IMR-90 (cell line): ENCODE results near the gene PSD. TPM values are rescaled to one million over a fixed set of nuclear protein-coding genes. Genes with fewer than 3 reads are reported as not detected.

Experiments
- ATAC-seq: fragments of 200-7000 bp; cut with Tn5 transposase; 2 replicates; pipeline ENCODE4 v1.9.1; 2020; ENCODE audit warnings: low read depth, mild to moderate bottlenecking, moderate library complexity
- BruUV-seq: library from RNA; stranded (reverse); fragments of 400-500 nt; replicated peaks from 2 replicates; lab custom pipeline; 2021; lab: Mats Ljungman, UMichigan
- CTCF ChIA-PET: fragments of 300-600 bp; formaldehyde crosslinking; extraction: SDS; loops from one replicate; lab custom pipeline; 2021; ENCODE audit warnings: antibody characterized with exemption; lab: Yijun Ruan, JAX
- POLR2A ChIA-PET: fragments of 300-600 bp; sonication (Branson Sonifier 250); formaldehyde crosslinking; loops from one replicate; lab custom pipeline; 2022; ENCODE audit warnings: antibody characterized with exemption; ENCODE audit not compliant: unreplicated experiment; lab: Charles Lee
- DNase-seq: peaks from one replicate; pipeline ENCODE4 v3.0.0; 2013
- H2AFZ ChIP-seq: replicated peaks from 2 replicates; pipeline ENCODE3; 2013; ENCODE audit warnings: low read length, mild to moderate bottlenecking; ENCODE audit not compliant: poor library complexity
- H2AK5ac ChIP-seq: 2 replicates; pipeline ENCODE4 v1.6.1; 2013; ENCODE audit warnings: low read depth, low read length, inconsistent platforms
- H2AK9ac ChIP-seq: replicated peaks from 2 replicates; pipeline ENCODE3; 2013; ENCODE audit warnings: mild to moderate bottlenecking, low read depth, low read length, moderate library complexity; ENCODE audit not compliant: poor library complexity
- H2BK120ac ChIP-seq: 2 replicates; pipeline ENCODE4 v1.6.1; 2013; ENCODE audit warnings: low read depth, low read length, inconsistent platforms
- H2BK15ac ChIP-seq: 3 replicates; pipeline ENCODE4 v1.6.1; 2013; ENCODE audit warnings: low read depth, low read length, inconsistent platforms
- H2BK20ac ChIP-seq: 2 replicates; pipeline ENCODE4 v1.6.1; 2013; ENCODE audit warnings: low read depth, mild to moderate bottlenecking, inconsistent platforms, low read length, moderate library complexity
- H2BK5ac ChIP-seq: 2 replicates; pipeline ENCODE4 v1.6.1; 2013; ENCODE audit warnings: mild to moderate bottlenecking, low read depth, low read length, inconsistent platforms; ENCODE audit not compliant: poor library complexity, severe bottlenecking
- H3K14ac ChIP-seq: replicated peaks from 2 replicates; pipeline ENCODE4 v1.6.1; 2013; ENCODE audit warnings: low read depth, low read length, inconsistent platforms
- H3K18ac ChIP-seq: 2 replicates; pipeline ENCODE4 v1.6.1; 2013; ENCODE audit warnings: low read depth, low read length, control low read depth
- H3K23ac ChIP-seq: 2 replicates; pipeline ENCODE4 v1.6.1; 2013; ENCODE audit warnings: low read depth, low read length, inconsistent platforms
- H3K27ac ChIP-seq: 2 replicates; pipeline ENCODE4 v1.5.1; 2013; ENCODE audit warnings: mild to moderate bottlenecking, control low read depth, low read length; ENCODE audit not compliant: insufficient read depth
- H3K27me3 ChIP-seq: 2 replicates; pipeline ENCODE4 v1.6.1; 2013; ENCODE audit warnings: low read length; ENCODE audit not compliant: control insufficient read depth, insufficient read depth
- H3K36me3 ChIP-seq: 2 replicates; pipeline ENCODE4 v1.6.1; 2013; ENCODE audit warnings: low read length, mixed read lengths; ENCODE audit not compliant: control insufficient read depth, insufficient read depth
- H3K4ac ChIP-seq: 2 replicates; pipeline ENCODE4 v1.6.1; 2013; ENCODE audit warnings: low read depth, low read length, inconsistent platforms
- H3K4me1 ChIP-seq: 2 replicates; pipeline ENCODE4 v1.6.1; 2013; ENCODE audit warnings: low read length, mixed read lengths; ENCODE audit not compliant: control insufficient read depth, insufficient read depth
- H3K4me2 ChIP-seq: 2 replicates; pipeline ENCODE4 v1.6.1; 2013; ENCODE audit warnings: low read depth, mild to moderate bottlenecking, control low read depth, low read length, moderate library complexity
- H3K4me3 ChIP-seq: 2 replicates; pipeline ENCODE4 v1.5.1; 2013; ENCODE audit warnings: low read depth, mild to moderate bottlenecking, control low read depth, low read length, moderate library complexity; ENCODE audit not compliant: insufficient read depth
- H3K56ac ChIP-seq: 2 replicates; pipeline ENCODE4 v1.6.1; 2013; ENCODE audit warnings: low read length, inconsistent platforms; ENCODE audit not compliant: insufficient read depth; ENCODE audit errors: extremely low read depth
- H3K79me1 ChIP-seq, 2 experiments: 2 replicates each; pipeline ENCODE4 v1.6.1; 2013; ENCODE audit warnings: low read length in 2 of 2, inconsistent platforms in 1 of 2, low read depth in 1 of 2
- H3K9ac ChIP-seq: 2 replicates; pipeline ENCODE4 v1.6.1; 2013; ENCODE audit warnings: low read depth, low read length, control low read depth
- H3K9me1 ChIP-seq: 2 replicates; pipeline ENCODE4 v1.6.1; 2013; ENCODE audit warnings: low read length, inconsistent platforms; ENCODE audit not compliant: insufficient read depth
- H3K9me3 ChIP-seq: 2 replicates; pipeline ENCODE4 v1.6.1; 2013; ENCODE audit warnings: low read length; ENCODE audit not compliant: control insufficient read depth, insufficient read depth
- H4K20me1 ChIP-seq: 2 replicates; pipeline ENCODE4 v1.6.1; 2013; ENCODE audit warnings: low read length, inconsistent platforms; ENCODE audit not compliant: insufficient read depth
- H4K5ac ChIP-seq: 2 replicates; pipeline ENCODE4 v1.6.1; 2013; ENCODE audit warnings: mild to moderate bottlenecking, low read depth, low read length, control low read depth
- H4K8ac ChIP-seq, 2 experiments: 2 replicates each; pipeline ENCODE4 v1.6.1; 2013; ENCODE audit warnings: low read depth in 2 of 2, low read length in 2 of 2, control low read depth in 1 of 2, inconsistent platforms in 1 of 2
- H4K91ac ChIP-seq: 2 replicates; pipeline ENCODE4 v1.6.1; 2013; ENCODE audit warnings: low read depth, low read length, inconsistent platforms; ENCODE audit not compliant: insufficient read depth
- BHLHE40 ChIP-seq: fragments of 150-350 bp; IDR thresholded peaks from 2 replicates; pipeline ENCODE4 v1.6.1; 2016; ENCODE audit warnings: mild to moderate bottlenecking, low read depth, low read length
- CEBPB ChIP-seq: IDR thresholded peaks from 2 replicates; pipeline ENCODE4 v1.6.1; 2012; ENCODE audit warnings: low read depth, low read length, improper control_type of control experiment
- CHD1 ChIP-seq: IDR thresholded peaks from 2 replicates; pipeline ENCODE4 v1.6.1; 2012; ENCODE audit warnings: low read depth, low read length, improper control_type of control experiment
- FOS ChIP-seq: fragments of 150-350 bp; IDR thresholded peaks from 2 replicates; pipeline ENCODE4 v1.6.1; 2016; ENCODE audit warnings: low read depth, low read length
- MAFK ChIP-seq: IDR thresholded peaks from 2 replicates; pipeline ENCODE4 v1.6.1; 2012; ENCODE audit warnings: low read depth, low read length, improper control_type of control experiment
- MAZ ChIP-seq: IDR thresholded peaks from 2 replicates; pipeline ENCODE4 v1.6.1; 2012; ENCODE audit warnings: low read depth, mild to moderate bottlenecking, low read length, improper control_type of control experiment, moderate library complexity, borderline replicate concordance
- MXI1 ChIP-seq: IDR thresholded peaks from 2 replicates; pipeline ENCODE4 v1.6.1; 2012; ENCODE audit warnings: low read depth, mild to moderate bottlenecking, low read length, moderate library complexity, borderline replicate concordance
- NFE2L2 ChIP-seq: fragments of 150-350 bp; IDR thresholded peaks from 2 replicates; pipeline ENCODE4 v1.6.1; 2016; ENCODE audit warnings: low read depth, mild to moderate bottlenecking, low read length
- POLR2A ChIP-seq: IDR thresholded peaks from 2 replicates; pipeline ENCODE4 v1.6.1; 2012; ENCODE audit warnings: mild to moderate bottlenecking, low read depth, low read length
- RAD21 ChIP-seq: IDR thresholded peaks from 2 replicates; pipeline ENCODE4 v1.6.1; 2012; ENCODE audit warnings: low read length, improper control_type of control experiment
- RCOR1 ChIP-seq: IDR thresholded peaks from 2 replicates; pipeline ENCODE4 v1.6.1; 2012; ENCODE audit warnings: mild to moderate bottlenecking, low read length, improper control_type of control experiment; ENCODE audit not compliant: insufficient replicate concordance
- RFX5 ChIP-seq: IDR thresholded peaks from 2 replicates; pipeline ENCODE4 v1.8.0; 2012; ENCODE audit warnings: low read depth, mild to moderate bottlenecking, low read length, moderate library complexity
- SMC3 ChIP-seq: fragments of 150-350 bp; IDR thresholded peaks from 2 replicates; pipeline ENCODE4 v1.6.1; 2016; ENCODE audit warnings: low read depth, mild to moderate bottlenecking, antibody characterized with exemption, low read length, moderate library complexity
- WGBS, 2 experiments: methylation state at CpG; one replicate each; pipeline versions ENCODE4 v1.1.5 to v1.1.7; 2013; ENCODE audit warnings: missing lambda C conversion rate in 2 of 2; ENCODE audit not compliant: insufficient read length in 1 of 2; ENCODE audit errors: extremely low coverage in 2 of 2; 5-methylcytosine and 5-hydroxymethylcytosine counted together
- dilution Hi-C: fragments of 300-500 bp; cut with HindIII; formaldehyde crosslinking; loops from one replicate; pipeline ENCODE4 v1.14.3; 2018; ENCODE audit warnings: low sequenced_read_pairs; ENCODE audit not compliant: unreplicated experiment
- in situ Hi-C: fragments of 300-500 bp; cut with MboI; formaldehyde crosslinking; loops from 3 replicates; pipeline ENCODE4 v1.14.3; 2019; ENCODE audit warnings: low sequenced_read_pairs, inconsistent platforms, mixed read lengths
- intact Hi-C: fragments of 100-400 bp; cut with micrococcal nuclease; formaldehyde crosslinking; loops from 2 replicates; pipeline ENCODE4 v1.10.0; 2022
- polyA plus RNA-seq, 3 experiments: library from polyadenylated mRNA; depleted of rRNA; stranded (reverse); fragments of >200 nt; gene quantifications; 2 replicates each; pipeline ENCODE4 v1.2.3, GENCODE V29; 2012; ENCODE audit warnings: low replicate concordance in 1 of 3
- total RNA-seq: library from RNA; depleted of rRNA; stranded (reverse); fragments of >200 nt; gene quantifications from 2 replicates; pipeline ENCODE4 v1.2.3, GENCODE V29; 2012
- TF ChIP-seq, protein P1 (sequence below): fragments of 150-350 bp; IDR thresholded peaks from 2 replicates; pipeline ENCODE4 v1.6.1; 2016; ENCODE audit warnings: low read depth, mild to moderate bottlenecking, low read length, moderate library complexity, borderline replicate concordance
- TF ChIP-seq, protein P2 (sequence below): fragments of 150-350 bp; IDR thresholded peaks from 2 replicates; pipeline ENCODE4 v1.6.1; 2017; ENCODE audit warnings: mild to moderate bottlenecking, antibody characterized with exemption, low read length, low read depth
- TF ChIP-seq, protein P3 (sequence below): conservative IDR thresholded peaks from 2 replicates; pipeline ENCODE4 v1.5.1; 2012; ENCODE audit warnings: mild to moderate bottlenecking, low read depth, low read length, improper control_type of control experiment

PSD gene
- total and polyA plus RNA-seq, 2 of the 4 experiments (the other 2 are of a cell fraction): 2.0 to 4.4 TPM

DNA sequence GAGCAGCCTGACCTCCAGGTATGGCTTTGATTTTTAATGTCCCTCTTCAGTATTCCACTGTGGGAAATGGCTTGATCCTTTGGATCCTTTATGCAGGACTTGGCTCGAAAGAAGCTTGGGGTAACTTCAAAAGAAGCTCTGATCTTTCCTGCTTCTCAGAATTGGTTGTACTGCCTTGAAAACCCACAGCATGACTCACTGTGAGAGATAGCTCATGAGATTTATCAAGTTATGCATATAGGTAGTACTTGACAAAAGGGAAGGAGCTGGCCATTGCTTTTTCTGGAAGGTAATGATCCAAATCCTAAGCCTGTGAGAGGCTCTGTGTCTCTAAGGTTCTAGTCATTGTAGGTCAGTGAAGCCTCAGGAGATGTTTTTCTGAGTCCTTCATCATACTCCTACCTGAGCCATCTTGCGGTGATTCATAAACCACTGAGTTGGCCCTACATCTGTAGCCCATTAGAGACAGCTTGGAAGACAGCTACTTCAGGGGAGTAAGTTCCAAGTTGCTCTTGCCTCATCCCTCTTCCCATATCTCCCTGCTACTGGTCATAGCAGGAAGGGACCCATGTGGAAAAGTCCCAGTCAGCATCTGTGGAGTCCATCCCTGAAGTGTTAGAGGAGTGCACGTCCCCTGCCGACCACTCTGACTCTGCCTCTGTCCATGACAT lies 59.7 kb downstream of the PSD start:
- Histone ChIP-seq H3K4ac (no peak overlapping the region), H3K4me3 (no peak overlapping the region), H2BK20ac (no peak overlapping the region), H4K5ac (no peak overlapping the region), H3K9me3 (no peaks in the 10 kb centered on the region), H2BK120ac (no peak overlapping the region), H2AK5ac (no peak overlapping the region), H2BK15ac (no peak overlapping the region), H3K4me1 (no peaks in the 10 kb centered on the region), H4K20me1 (peaks cover 14% of the 10 kb centered on the region; the same call in 1 of the 2 replicates), H3K36me3 (peaks cover 72% of the 10 kb centered on the region), H2BK5ac (no peak overlapping the region), H3K27me3 (no peaks in the 10 kb centered on the region), H4K91ac (no peak overlapping the region), H4K8ac (no peak overlapping the region), H3K23ac (no peak overlapping the region), H3K4me2 (no peak overlapping the region), H3K18ac (no peak overlapping the region), H3K27ac (no peak overlapping the region), H3K56ac (no peak overlapping the region), H2AFZ (no peak overlapping the region), H3K79me1 (peaks cover 8 to 11% of the 10 kb centered on the region in 2 experiments; a peak in 3 of 4 replicates), H3K9ac (no peak overlapping the region), H3K14ac (no peak overlapping the region), H2AK9ac (no peak overlapping the region), H3K9me1 (no peaks in the 10 kb centered on the region; the same call in 1 of the 2 replicates)
- no TSS peak for BruUV-seq
- in situ Hi-C loops (no loop called here), intact Hi-C loops (no loop called here), dilution Hi-C loops (no loop called here)
- WGBS, 2 experiments: 93% methylated on average over 2 of the region's 4 CpGs; no CpG with 5 or more reads in 1 of the 2 experiments
- ChIA-PET CTCF (no interaction called here), POLR2A (no interaction called here)
- TF ChIP-seq, protein P1, sequence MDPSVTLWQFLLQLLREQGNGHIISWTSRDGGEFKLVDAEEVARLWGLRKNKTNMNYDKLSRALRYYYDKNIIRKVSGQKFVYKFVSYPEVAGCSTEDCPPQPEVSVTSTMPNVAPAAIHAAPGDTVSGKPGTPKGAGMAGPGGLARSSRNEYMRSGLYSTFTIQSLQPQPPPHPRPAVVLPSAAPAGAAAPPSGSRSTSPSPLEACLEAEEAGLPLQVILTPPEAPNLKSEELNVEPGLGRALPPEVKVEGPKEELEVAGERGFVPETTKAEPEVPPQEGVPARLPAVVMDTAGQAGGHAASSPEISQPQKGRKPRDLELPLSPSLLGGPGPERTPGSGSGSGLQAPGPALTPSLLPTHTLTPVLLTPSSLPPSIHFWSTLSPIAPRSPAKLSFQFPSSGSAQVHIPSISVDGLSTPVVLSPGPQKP: no peak
- TF ChIP-seq NFE2L2: no peak
- TF ChIP-seq, protein P2, sequence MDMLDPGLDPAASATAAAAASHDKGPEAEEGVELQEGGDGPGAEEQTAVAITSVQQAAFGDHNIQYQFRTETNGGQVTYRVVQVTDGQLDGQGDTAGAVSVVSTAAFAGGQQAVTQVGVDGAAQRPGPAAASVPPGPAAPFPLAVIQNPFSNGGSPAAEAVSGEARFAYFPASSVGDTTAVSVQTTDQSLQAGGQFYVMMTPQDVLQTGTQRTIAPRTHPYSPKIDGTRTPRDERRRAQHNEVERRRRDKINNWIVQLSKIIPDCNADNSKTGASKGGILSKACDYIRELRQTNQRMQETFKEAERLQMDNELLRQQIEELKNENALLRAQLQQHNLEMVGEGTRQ: no peak
- no peak for TF ChIP-seq CHD1
- TF ChIP-seq FOS: no peak
- no peak for TF ChIP-seq MAZ
- TF ChIP-seq SMC3: no peak
- TF ChIP-seq, protein P3, sequence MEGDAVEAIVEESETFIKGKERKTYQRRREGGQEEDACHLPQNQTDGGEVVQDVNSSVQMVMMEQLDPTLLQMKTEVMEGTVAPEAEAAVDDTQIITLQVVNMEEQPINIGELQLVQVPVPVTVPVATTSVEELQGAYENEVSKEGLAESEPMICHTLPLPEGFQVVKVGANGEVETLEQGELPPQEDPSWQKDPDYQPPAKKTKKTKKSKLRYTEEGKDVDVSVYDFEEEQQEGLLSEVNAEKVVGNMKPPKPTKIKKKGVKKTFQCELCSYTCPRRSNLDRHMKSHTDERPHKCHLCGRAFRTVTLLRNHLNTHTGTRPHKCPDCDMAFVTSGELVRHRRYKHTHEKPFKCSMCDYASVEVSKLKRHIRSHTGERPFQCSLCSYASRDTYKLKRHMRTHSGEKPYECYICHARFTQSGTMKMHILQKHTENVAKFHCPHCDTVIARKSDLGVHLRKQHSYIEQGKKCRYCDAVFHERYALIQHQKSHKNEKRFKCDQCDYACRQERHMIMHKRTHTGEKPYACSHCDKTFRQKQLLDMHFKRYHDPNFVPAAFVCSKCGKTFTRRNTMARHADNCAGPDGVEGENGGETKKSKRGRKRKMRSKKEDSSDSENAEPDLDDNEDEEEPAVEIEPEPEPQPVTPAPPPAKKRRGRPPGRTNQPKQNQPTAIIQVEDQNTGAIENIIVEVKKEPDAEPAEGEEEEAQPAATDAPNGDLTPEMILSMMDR: no peak
- TF ChIP-seq MAFK: no peak
- no peak for TF ChIP-seq CEBPB
- TF ChIP-seq MXI1: no peak
- TF ChIP-seq RAD21: no peak
- TF ChIP-seq RCOR1: no peak
- no peak for TF ChIP-seq BHLHE40
- no peak for TF ChIP-seq RFX5
- TF ChIP-seq POLR2A: no peak
- no peak for ATAC-seq
- peak; percentile 53 for DNase-seq
